ENCODE measurements around the gene TSSK1B.

DNA sequence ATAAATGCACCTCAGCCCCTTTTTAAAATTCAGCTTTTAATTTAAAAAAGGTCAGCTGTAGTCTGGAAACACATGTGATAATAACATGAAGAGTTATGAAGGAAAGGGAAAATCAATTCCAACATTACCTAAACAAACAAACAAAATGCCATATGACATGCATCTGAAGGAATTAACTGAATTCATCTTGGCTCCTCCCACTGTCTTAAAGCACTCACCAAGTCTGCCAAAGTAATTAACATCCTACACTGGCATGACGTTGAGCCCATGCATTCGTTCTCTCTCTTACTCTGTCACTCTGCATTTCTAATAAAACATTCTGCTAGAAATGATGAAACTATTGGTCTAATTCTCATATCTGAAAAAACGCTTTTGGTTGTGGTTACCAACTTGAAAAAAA, 37.7 kb downstream of the TSSK1B start:
- TF ChIP-seq POLR2AphosphoS5 (IDR thresholded peaks at IDR 0.05; ENCODE audit: low read depth, low read length) (no peak), FOXP2 (optimal IDR thresholded peaks at IDR 0.05; ENCODE audit: borderline replicate concordance, extremely low read depth, extremely low read length, insufficient read depth) (no peak), SIN3A (IDR thresholded peaks at IDR 0.05; ENCODE audit: borderline replicate concordance, insufficient read depth, low read length) (no peak)
- TF ChIP-seq, protein P1, sequence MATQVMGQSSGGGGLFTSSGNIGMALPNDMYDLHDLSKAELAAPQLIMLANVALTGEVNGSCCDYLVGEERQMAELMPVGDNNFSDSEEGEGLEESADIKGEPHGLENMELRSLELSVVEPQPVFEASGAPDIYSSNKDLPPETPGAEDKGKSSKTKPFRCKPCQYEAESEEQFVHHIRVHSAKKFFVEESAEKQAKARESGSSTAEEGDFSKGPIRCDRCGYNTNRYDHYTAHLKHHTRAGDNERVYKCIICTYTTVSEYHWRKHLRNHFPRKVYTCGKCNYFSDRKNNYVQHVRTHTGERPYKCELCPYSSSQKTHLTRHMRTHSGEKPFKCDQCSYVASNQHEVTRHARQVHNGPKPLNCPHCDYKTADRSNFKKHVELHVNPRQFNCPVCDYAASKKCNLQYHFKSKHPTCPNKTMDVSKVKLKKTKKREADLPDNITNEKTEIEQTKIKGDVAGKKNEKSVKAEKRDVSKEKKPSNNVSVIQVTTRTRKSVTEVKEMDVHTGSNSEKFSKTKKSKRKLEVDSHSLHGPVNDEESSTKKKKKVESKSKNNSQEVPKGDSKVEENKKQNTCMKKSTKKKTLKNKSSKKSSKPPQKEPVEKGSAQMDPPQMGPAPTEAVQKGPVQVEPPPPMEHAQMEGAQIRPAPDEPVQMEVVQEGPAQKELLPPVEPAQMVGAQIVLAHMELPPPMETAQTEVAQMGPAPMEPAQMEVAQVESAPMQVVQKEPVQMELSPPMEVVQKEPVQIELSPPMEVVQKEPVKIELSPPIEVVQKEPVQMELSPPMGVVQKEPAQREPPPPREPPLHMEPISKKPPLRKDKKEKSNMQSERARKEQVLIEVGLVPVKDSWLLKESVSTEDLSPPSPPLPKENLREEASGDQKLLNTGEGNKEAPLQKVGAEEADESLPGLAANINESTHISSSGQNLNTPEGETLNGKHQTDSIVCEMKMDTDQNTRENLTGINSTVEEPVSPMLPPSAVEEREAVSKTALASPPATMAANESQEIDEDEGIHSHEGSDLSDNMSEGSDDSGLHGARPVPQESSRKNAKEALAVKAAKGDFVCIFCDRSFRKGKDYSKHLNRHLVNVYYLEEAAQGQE (IDR thresholded peaks at IDR 0.05; ENCODE audit: insufficient read depth in 1 of 2, low read depth in 2 of 2, low read length in 2 of 2) = no peak
